Nucleus accumbens (tissue), 56 donors: Measurements from ENCODE around the gene KRTAP4-7.
"Not testable (repeated sequence)": the region's sequence is repeated elsewhere in the genome, so short reads cannot be mapped to it uniquely, and the experiment has no call there.

ENCODE experiments used
- DNase-seq, 56 donors: peaks; one replicate each; lab custom pipeline; 2025; lab: John Stamatoyannopoulos, UW

Gene KRTAP4-7

GRCh38 chr17:41107941-41108450 lies 24.0 kb downstream of the KRTAP4-7 start:
- DNase-seq: no peak

- not testable (repeated sequence) for DNase-seq
Measured at GRCh38 chr17:41108728-41109386, 24.9 kb downstream of the KRTAP4-7 start.

DNA sequence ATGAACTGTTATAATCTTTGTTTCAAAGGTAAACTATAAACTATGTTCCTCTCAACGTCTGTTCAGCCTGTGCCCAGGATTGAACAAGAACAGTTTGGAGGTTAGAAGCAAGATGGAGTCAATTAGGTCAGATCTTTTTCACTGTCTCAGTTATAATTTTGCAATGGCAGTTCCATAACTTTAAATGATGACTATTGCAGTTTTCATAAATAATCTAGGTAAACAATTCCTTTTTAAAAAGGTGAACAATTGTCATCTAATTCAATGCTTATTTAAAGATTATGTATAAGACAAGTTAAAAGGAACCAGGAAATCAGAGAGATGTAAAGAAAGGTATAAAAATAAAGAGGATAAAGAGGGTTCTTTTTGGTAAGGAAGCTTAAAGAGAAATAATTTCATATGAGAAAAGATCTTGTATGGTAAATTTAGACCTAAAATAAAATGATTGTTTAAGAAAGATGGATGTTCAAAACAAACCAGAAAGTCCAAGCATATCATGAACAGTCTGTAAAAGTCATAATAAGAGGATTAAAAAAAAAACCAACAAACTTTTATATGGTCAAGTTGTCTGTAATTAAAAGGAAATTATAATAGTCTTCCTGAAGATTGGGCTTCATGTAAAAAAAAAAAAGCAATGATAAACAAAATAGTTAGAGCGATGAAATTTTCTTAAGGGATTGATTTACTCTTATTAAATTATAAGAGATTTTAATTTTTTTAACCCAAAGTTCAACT lies 27.4 kb downstream of the KRTAP4-7 start:
- DNase-seq: no peak

DNA sequence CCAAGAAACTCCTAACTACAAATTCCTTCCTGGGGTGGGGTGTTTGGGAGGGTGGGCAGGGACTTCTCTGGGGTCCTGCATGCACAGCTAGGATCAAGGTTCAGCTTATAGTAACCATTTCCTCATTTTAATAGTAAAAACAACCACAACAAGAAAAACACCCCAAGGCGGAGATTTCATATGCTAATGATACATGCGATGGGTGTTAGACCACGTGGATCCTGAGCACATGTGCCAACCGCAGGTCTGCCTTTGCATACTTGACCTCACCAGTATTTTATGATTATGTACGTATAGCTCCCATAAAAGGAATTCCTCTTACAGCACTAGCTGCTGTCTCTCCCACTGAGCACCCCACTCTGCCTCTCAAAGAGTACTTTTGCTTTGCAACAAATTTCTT lies 32.3 kb downstream of the KRTAP4-7 start:
- no peak for DNase-seq

DNA sequence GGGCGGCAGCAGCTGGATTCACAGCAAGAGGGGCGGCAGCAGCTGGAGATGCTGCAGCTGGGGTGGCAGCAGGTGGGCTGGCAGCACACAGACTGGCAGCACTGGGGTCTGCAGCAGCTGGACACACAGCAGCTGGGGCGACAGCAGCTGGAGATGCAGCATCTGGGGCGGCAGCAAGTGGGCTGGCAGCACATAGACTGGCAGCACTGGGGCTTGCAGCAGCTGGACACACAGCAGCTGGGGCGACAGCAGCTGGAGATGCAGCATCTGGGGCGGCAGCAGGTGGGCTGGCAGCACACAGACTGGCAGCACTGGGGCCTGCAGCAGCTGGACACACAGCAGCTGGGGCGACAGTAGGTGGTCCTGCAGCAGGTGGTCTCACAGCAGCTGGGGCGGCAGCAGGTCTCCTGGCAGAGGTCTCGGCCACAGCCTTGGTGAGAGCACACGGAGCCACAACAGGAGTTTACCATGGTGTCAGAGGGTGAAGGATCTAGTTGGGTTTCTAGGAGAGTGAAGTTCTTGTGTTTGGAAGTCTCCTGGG lies 34.0 kb downstream of the KRTAP4-7 start, which contains the start of gene KRTAP4-11:
Gene KRTAP4-11 (minus strand): TSS at position 528 of the 541 bp plus-strand sequence. CDS start 58 bp downstream, at position 470.
- not testable (repeated sequence) for DNase-seq

DNA sequence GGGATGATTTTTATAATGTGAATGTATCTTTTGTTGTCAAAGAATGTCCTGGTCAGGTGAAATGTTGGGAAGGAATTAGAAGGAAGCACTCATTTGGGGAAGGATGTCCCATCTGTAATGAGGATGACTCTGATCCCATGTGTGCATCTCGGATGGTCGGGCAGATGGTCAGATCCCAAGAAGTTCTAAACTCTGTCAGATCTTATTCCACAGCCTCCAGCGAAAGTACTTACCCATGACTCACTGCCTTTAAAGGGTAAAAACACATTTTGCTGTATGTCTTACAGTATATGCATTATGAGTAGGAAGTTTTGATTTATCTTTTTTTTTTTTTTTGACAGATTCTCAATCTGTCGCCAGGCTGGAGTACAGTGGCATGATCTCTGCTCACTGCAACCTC lies 34.8 kb downstream of the KRTAP4-7 start:
- DNase-seq: no peak

GRCh38 chr17:41119696-41120690 lies 36.0 kb downstream of the KRTAP4-7 start:
- DNase-seq: not testable (repeated sequence)

DNA sequence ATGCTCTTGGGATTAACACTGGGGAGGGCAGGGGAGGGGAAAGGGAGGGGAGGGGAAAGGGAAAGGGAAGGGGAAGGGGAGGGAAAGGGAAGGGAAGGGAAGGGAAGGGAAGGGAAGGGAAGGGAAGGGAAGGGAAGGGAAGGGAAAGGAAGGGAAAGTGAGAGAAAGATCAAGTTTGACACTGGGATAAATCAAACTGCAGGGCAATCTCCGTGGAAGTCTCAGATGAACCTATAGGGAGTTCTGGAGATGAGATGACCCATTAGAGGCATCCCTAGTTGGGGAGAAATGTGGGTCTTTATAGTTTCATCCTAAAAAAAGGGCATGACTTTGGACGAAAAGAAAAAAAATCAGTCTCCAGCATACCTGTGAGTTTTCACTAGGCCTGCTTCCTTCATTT lies 37.8 kb downstream of the KRTAP4-7 start:
- DNase-seq: no peak

DNA sequence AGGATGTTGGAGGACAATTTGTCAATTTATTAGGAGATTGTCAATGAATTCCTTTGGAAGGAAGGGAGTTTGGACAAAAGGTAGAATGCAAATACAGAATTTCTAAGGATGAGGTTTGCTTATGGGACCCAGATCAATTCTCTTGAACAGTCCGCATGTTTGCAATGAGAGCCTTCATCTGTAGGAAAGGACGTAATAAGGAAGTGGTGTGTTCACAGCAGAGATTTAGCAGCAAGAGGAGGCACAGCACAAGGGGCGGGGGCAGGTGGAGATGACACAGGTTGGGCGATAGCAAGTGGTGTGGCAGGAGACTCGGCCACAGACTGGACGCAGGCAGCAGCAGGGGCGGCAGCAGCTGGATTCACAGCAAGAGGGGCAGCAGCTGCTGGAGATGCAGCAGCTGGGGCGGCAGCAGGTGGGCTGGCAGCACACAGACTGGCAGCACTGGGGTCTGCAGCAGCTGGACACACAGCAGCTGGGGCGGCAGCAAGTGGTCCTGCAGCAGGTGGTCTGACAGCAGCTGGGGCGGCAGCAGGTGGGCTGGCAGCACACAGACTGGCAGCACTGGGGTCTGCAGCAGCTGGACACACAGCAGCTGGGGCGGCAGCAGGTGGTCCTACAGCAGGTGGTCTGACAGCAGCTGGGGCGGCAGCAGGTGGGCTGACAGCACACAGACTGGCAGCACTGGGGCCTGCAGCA lies 39.5 kb downstream of the KRTAP4-7 start:
- DNase-seq: not testable (repeated sequence)

- DNase-seq: not testable (repeated sequence)
Measured at GRCh38 chr17:41123991-41124371, 40.0 kb downstream of the KRTAP4-7 start, which contains the start of gene KRTAP4-12. TSS of gene KRTAP4-12 (minus strand) at chr17:41124182. CDS start at chr17:41124122, 60 bp downstream.

DNA sequence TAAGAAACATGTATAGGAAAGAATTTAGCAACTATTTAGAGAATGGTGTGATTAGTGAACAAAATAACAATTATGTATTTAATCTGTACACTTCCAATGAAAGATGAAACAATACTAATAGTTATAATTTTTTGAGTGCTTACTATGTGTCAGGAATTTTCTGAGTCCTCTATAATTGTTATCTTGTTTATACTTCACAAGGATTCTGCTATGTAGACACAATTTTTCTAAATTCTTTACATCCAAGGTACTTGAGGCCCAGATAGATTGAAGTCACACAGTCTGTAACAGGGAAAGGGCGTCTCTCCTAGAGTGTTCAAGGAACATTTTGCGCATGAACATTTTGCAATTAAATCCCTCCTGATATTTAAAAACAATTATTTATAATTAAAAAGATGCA lies 41.1 kb downstream of the KRTAP4-7 start:
- DNase-seq: no peak

- no peak for DNase-seq
Measured at GRCh38 chr17:41126412-41126811, 42.5 kb downstream of the KRTAP4-7 start.

- DNase-seq: no peak
Measured at GRCh38 chr17:41127371-41127770, 43.4 kb downstream of the KRTAP4-7 start.

DNA sequence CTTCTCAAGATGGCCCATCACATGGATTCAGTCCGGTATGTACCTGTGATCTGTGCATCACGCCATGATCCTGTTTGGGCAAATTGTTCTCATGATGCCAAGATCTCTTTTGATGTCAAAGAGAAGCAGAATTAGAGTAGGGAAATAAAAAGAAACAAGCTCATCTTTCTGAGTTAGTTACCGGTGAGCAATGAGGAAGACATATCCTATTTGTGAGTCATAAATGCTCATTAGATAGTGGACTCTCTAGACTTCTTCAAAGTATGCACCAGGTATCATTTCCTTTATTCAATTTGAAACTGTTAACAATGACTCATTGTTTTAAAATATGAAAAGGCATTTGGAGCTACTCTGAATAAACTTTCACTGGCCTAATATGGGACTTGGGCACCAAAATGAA lies 48.0 kb downstream of the KRTAP4-7 start:
- no peak for DNase-seq

DNA sequence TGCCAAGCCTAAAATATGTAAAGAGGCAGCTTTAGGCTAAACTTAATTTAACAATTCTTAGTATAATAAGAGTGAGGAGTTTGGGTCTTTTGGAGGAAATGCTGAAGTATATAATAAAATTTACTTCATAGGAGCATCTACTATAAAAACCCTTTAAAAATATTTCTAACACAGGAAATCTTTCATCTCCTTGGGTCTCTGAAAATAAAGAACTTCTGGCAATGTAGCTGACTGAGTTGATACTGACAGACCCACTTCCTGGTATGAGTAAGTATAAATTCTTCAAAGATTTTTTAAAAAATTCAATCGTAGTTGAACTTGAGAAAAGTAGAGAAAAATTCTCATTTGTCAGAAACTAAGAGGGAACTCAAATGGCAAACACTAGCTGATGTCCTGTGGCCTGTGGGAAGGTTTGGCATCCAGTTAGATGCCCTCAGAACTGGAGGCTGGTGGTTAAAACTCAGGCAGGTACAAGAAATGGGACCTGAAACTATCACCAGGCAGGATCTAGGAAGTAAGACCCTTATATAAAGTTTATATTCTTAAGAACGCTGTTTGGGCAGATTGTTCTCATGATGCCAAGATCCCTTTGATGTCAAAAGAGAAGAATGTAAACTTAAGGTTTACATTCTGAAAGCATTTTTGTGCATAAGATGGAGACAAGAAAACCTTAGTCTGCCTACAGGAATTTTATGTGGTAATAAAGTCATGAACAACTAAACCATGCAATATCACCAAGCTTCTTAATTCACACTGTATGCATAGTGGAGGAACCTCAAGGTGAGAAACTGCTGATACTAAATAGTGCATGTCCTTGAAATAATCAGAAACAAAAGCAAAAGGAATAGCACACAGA lies 50.2 kb downstream of the KRTAP4-7 start:
- no peak for DNase-seq
